Neural progenitor cell (in vitro differentiated cells): ENCODE measurements around the gene DCTN2.

ENCODE experiments used
- CTCF ChIP-seq: fragments of 200-600 bp; sonication (generic); IDR thresholded peaks from 2 replicates; pipeline ENCODE4 v1.5.1; 2017; ENCODE audit warnings: antibody characterized with exemption, mild to moderate bottlenecking
- EZH2 ChIP-seq: fragments of 200-600 bp; sonication (generic); IDR thresholded peaks from 2 replicates; pipeline ENCODE4 v1.6.1; 2017; ENCODE audit warnings: antibody characterized with exemption, mild to moderate bottlenecking, moderate library complexity

GRCh38 chr12:57521525-57522010, 25.4 kb downstream of the DCTN2 start:
- peak; percentile 6 for TF ChIP-seq EZH2
- peak; percentile 4 for TF ChIP-seq CTCF
